ENCODE measurements around the gene HYCC2.

HYCC2 gene

DNA sequence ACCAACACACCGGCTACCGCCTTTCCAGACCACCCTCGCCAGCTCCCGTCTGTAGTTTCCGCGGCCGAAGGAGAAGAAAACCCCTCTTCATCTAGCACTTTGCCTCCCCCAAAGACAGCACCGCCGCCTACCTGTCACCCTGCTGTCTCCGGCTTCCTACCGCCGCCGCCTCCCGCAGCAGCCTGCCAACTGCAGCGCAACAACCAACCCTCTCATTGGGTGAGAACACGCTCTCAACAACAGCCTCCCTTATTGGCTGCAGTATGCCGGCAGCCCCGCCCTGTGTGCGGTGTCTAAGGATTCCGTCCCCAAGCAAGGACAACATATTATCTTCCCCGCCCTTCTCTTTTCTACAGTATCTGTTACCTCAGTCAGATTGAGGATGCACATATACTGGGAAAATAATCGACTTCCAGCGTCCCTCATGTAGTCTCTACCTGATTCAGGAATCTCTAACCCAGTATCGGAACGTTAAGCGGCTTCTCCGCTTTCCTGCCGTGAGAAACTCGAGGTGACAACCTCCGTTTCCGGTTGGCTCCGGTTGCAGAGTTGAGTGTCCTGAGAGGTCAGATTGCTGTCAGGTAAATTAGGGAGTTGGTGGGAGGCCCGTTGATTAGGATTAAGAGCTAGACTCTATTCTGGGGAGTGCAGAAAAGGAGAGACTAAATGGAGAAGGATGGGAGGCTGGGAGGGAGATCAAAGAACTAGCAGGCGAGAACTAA lies at the start of gene HYCC2, which contains the start of gene NDUFB3:
TSS of gene HYCC2 (minus strand) at position 193 of the 722 bp plus-strand sequence. CDS start 47,662 bp downstream, outside the sequence.
TSS of gene NDUFB3 (plus strand) at position 523 of the 722 bp plus-strand sequence. CDS start 6,882 bp downstream, outside the sequence.
- peak; percentile 90 for DNase-seq

DNA sequence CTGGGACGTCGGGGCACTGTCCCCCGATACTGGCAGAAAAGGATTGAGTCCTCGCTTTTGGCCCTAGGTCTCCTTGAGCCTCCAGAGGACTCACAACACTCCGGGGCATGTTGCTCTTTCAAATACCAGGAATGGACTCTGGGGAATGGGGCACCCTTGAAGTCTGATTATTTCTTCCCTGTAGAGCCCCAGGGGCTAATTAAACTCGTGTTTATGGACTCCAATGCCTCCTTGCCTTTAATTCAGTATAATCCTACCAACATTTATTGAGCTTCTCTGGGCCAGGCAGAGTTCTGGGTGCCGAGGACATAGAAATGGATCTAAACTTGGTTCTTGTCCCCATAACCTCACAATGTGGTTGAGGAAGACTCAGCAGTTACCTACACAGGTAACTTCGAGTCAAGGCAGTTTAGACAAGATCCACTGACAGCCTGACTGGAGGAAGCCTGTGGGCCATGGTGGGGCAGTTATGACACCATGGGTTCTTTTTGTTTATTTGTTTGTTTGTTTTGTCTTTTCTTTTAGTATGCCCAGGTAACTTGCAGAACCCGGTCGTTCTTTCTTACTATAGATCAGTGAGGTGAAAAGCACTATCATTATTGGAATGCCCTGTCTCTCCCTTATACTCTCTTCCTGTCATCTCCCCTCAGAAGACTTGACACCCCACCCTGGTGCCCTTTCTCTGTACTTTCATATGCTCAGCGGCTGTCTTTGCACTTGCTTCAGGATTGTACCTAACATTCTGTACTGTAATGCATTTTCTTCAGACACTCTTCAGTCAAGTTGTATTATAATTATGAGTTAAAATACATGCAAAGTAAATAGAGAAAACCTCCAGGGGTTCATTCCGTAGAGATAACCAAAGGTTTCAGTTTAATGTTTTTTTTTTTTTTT lies 47.7 kb upstream of the HYCC2 start:
- DNase-seq: no peak

DNA sequence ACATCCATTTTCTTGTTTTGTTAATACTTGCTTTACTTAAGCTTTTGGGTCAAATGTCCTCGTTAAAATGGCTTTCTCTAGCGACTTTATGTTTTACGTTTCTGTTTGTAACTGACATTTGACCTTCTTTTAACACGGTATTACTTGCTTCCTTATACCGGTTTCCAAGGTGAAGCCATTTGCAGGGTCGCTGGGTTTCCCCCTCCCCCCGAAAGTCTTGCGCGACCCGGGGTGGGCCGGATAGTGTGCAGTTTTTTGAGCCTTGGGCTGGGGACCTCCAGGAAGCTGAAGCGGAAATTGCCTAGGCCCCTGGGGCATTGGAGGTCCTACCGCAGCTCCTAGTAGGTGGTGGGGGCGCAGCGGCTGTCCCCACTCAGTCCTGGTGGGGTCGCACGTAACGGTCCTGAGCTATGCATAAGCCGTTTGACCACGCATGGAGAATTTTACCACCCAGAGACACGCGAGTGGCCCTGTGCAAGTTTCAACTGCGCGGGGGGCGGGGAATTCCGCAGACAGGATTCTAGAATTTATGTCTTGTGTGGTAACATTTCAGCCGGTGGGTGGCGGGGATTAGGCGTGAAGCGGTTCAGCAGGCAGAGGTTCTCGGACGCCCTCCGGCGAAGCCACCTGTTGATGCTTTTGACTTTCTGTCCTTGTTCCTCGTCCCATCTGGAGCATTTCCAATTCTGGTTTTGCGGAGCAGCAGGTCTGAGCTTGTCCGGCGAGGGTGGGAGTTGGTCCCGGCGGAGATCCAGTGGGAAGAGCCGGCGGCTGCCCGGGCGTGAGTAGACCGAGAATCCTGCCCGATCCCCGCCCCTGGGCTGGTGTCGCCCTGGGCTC lies 46.9 kb upstream of the HYCC2 start:
- DNase-seq: peak; percentile 91

GRCh38 chr2:201117735-201118094 lies 46.2 kb upstream of the HYCC2 start:
- DNase-seq: peak; percentile 54

GRCh38 chr2:201116959-201117734 lies 45.7 kb upstream of the HYCC2 start:
- DNase-seq: peak; percentile 41

- peak; percentile 92 for DNase-seq
These were observed 44.9 kb upstream of the HYCC2 start, which contains the start of gene CFLAR for GRCh38 chr2:201116115-201116958. CFLAR (plus strand) TSS chr2:201116164; CDS start chr2:201129866, 13,702 bp downstream.

DNA sequence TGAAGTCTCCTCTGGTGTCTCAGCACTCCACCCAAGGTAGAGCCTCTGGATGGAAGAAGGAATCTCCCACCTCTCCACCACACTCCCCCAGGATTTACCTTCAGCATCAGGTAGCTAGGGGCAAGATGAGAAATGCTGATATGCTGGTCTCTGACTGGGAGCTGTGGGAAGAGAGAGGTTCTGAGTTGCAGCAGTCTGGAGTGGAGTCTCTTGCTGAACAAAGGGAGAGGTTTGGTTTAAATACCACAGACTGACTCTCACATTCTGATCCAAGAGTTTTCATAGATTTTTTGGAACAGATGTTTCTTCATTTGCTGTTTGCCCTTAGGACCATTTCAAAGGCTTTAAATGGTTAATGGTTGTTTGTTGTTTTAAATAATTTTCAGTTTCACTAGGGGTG lies 43.4 kb upstream of the HYCC2 start:
- peak; percentile 21 for DNase-seq

- DNase-seq: no peak
These were observed 42.9 kb upstream of the HYCC2 start for GRCh38 chr2:201114350-201114749.

DNA sequence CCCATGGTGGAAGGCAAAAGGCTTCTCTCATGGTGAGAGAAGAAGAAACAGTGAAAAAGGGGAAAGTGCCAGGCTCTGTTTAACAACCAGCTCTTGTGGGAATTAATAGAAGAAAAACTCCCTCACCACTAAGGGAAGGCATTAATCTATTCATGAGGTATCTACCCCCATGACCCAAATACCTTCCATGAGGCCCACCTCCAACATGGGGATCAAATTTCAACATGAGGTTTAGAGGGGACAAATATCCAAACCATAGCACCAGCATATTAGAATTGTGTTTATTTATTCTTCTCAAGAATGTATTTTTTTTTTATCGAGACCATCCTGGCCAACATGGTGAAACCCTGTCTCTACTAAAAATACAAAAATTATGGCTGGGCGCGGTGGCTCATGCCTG lies 39.6 kb upstream of the HYCC2 start:
- DNase-seq: no peak

GRCh38 chr2:201110615-201111014 lies 39.1 kb upstream of the HYCC2 start:
- DNase-seq: no peak

DNA sequence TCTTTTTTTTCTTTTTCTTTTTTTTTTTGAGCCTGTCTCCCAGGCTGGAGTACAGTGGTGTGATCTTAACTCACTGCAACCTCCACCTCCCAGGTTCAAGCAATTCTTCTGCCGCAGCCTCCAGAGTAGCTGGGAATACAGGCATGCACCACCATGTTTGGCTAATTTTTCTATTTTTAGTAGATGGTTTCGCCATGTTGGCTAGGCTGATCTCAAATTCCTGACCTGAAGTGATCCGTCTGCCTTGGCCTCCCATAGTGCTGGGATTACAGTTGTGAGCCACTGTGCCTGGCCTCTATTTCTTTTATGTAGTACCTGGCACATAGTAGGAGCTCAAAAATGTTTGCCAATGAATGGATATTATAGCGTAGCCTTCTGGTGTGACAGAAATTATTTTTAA lies 37.7 kb upstream of the HYCC2 start:
- DNase-seq: no peak

DNA sequence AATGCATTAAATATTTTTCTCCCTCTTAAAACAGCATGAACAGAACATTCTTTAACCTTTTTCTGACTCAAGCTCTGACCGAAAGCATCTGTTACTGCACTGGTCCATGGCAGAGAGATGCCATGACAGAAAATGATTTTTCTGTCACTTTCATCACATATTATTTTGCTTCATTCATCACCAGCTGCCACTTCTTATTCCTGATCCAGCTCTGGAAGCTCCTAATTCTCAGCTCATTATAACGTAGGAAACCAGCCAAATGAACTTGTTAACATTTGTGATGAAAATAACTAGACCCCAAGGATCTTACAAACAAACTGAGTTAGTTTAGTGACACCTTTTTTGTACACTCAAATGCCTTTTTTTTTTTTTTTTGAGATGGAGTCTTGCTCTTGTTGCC lies 36.9 kb upstream of the HYCC2 start:
- DNase-seq: no peak

DNA sequence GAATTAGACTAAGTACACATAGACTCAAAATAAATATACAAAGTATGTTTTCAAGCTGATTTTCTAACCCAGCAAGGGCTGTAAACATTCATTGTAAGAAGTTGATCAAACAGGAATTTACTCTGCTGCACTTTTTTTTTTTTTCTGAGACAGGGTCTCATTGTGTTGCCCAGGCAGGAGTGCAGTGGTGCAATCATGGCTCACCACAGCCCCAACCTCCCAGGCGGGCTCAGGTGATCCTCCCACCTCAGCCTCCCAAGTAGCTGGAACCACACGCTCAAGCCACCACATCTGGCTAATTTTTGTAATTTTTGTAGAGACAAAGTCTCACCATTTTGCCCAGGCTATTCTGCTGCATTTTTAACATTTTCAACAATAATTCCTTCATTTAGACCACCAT lies 36.2 kb upstream of the HYCC2 start:
- no peak for DNase-seq

DNA sequence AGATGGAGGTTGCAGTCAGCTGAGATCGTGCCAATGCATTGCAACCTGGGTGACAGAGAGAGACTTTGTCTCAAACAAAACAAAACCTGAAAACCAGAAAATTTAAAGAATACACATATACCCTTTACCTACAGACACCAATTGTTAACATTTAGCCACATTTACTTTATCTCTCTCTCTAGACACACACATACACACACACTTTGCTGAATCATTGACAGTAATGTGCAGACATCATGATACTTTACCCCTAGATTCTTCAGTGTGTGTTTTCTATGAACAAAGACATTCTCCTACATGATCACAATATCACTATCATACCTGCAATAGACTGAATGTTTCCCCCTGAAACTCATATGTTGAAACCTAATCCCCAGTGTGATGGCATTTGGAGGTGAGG lies 34.3 kb upstream of the HYCC2 start:
- DNase-seq: no peak

- DNase-seq: no peak
These were observed 29.0 kb upstream of the HYCC2 start for GRCh38 chr2:201100497-201100896.

- no peak for DNase-seq
These were observed 22.1 kb upstream of the HYCC2 start for GRCh38 chr2:201093573-201093972.

DNA sequence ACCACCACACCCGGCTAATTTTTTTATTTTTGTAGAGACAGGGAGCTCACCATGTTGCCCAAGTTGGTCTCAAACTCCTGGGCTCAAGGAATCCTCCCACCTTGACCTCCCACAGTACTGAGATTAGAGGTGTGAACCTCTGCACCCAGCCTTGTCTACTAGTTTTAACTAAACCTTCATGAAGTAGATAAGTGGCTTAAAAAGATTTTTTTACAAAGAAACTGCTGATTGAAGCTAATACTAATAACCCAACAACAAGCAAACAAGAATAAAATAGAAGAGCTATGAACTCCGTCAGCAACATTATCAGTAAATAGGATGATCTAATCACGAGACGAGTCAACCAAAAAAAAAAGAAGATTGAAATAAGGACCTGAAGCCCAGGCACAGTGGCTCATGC lies 19.1 kb upstream of the HYCC2 start:
- no peak for DNase-seq

DNA sequence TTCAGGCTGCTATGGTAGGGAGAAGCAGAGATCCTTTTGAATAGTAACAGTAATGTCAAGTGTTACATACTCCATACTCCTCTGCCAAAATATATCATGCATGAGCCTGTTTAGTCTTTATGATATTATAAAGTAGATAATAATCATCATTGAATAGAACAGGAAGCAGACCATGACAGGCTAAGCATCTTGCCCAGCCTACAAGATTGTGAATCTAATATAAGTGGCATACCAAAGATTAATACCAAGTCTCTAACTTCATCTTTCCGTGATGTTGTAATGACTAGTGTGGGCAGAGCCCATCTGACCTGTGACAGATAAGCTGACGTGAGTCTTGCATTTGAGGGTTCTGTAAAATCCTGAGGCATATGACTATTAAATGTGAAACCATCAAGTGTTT lies 13.4 kb upstream of the HYCC2 start:
- DNase-seq: no peak

DNA sequence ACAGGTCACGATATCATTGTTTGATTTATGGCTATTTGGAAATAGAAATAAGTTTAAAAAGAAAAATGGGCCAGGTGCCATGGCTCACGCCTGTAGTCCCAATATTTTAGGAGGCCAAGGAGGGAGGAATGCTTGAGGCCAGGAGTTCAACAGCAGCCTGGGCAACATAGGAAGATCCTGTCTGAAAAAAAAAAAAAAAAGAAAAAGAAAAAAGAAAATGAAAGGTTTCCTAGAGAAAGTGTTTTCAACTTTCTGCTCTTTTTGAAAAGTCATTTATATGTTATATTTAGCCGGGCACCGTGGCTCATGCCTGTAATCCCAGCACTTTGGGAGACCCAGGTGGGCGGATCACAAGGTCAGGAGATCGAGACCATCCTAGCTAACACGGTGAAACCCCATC lies 3.5 kb upstream of the HYCC2 start:
- DNase-seq: no peak

- DNase-seq: no peak
These were observed 1.6 kb upstream of the HYCC2 start for GRCh38 chr2:201073071-201073470.

DNA sequence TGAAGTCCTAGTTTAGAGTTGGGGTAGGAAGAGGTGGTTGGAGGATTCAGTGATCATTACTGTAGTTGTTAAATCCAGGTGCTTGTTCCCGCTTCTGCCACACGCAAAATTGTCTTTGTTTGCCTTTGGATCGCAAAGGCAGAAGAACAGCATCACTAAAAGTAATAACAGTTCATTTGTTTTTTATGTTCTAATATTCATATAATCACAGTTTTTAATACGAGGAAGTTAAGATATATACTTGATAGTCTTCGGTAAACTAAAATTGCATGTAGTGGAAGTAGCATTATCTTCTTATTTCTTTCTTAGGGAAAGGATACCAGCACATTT lies 695 bp upstream of the HYCC2 start:
- no peak for DNase-seq

Measured in stimulated activated CD8-positive, alpha-beta memory T cell treated with anti-CD3 and anti-CD28 coated beads, Interleukin-4, amount 100 ng/mL, for 48 hours (primary cell).